Stimulated activated CD4-positive, alpha-beta T cell treated with anti-CD3 and anti-CD28 coated beads, Interleukin-15, amount 100 ng/mL, for 48 hours (primary cell): ENCODE measurements around the gene GART.
A peak's percentile ranks its signal among the peaks of the same experiment; 100 is the strongest.
"Not testable (repeated sequence)": the region's sequence is repeated elsewhere in the genome, so short reads cannot be mapped to it uniquely, and the experiment has no call there.

Experiments
- DNase-seq, 2 donors: peaks; one replicate each; pipeline ENCODE4 v3.0.0-alpha.2; 2020; ENCODE audit warnings: low read depth in 2 of 2

The GART gene

DNA sequence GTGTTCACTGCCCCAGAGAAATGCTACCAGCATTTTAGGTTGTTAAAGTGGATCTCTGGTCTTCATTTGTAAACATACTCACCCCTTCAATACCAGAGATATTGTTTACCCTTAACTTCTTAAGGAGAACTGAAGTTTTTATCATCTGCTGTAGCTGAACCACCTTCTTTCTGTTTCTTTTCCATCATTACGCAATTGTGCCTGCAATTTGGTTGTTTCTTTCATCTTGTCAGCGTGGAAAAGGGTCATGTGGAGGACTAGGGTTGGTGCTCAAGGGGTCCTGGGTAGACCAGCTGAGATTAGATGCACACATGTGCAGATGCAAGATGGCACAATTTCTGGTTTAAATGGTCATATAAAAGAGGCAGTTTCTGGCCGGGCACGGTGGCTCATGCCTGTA is 23.0 kb downstream of the GART start:
- no peak for DNase-seq

DNA sequence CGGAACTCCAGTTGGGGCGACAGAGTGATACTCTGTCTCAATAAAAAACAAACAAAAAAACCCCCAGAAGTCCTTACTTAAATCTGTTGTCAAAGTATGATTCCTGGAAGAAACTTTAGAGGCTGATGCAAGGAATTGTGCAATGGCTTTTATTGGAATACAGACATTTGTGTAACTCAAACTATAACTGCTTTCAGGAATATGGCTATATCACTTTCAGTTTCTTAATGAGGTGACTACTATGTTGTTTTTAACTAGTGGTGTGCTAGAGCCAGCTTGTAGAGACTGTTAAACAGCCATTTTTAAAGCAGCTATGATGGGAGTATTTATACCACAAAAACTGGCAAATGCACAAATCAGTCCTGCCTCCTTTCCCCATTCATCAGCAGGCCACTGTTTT is 27.7 kb downstream of the GART start:
- DNase-seq = no peak

DNA sequence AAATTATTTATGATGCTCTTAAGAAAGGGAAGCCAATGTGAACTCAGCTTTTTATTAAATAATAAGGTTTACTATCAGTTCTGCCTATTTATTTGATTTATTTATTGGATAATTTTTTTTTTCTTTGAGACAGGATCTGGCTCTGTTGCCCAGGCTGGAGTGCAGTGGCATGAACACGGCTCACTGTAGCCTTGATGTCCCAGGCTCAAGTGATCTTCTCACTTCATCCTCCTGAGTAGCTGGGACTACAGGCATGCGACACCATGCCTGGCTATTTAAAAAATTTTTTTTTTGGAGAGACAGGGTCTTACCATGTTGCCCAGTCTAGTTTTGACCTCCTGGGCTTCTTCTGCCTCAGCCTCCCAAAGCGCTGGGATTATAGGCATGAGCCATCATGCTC is 29.4 kb downstream of the GART start:
- no peak for DNase-seq

DNA sequence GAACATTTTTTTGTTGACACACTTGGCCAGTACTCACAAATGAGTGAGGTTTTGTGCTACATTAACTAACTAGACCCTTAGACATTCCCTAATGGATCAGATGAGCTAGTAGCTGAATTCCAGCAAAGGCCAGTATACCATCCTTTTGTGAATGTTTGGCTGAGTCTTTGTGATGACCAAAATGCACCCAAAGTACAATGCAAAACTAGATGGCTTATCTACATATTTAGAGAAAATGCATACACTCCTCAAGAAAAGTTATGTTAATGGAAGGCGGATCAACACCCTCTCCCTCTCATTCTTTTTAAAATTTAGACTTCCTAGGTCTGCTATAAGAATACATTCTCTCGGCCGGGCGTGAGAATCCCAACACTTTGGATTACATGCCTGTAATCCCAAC is 30.3 kb downstream of the GART start:
- no peak for DNase-seq

DNA sequence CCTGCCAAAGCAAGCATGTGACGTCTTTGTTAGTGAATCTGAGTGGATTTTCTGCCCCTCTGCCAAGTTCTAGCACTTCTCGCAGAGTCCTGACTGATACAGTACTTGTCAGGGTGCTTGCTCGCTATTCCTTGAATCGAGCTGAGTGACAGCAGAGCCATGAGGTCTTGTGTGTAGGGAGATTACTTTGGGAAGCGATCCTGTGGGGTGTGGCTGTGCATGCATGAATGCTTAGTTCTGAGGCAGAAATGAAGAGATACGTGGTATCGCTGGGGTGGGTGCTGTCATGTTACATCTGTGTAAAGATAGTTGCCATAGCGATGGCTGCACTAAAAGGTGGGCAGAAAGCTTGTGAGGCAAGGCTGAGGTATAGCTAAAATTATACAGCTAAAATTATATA is 31.1 kb downstream of the GART start:
- DNase-seq = no peak

DNA sequence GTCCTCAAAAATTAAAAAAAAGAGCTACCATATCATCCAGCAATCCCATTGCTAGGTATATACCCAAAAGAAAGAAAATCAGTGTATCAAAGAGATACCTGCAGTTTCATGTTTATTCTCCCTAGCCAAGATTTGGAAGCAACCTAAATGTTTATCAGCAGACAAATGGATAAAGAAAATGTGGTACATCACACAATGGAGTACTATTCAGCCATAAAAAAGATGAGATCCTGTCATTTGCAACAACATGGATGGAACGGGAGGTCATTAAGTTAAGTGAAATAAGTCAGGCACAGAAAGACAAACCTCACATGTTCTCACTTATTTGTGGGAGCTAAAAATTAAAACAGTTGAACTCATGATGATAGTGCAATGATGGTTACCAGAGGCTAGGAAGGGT is 34.9 kb downstream of the GART start:
- not testable (repeated sequence) for DNase-seq

DNA sequence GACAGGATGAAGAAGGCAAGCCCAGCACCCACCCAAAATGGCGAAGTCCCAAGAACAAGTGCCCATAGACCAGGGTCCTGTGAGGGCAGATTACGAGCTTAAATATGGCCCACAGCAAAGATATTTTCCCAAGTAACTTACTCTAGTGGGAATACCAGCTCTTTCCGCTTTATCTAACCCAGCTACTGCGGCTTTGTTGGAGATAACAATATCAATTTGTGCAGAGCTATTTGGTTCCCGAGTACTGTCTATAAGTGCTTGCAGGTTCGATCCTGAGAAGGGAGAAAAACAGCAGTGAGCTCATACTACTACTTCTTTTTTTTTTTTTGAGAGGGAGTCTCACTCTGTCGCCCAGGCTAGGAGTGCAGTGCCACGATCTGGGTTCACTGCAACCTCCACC is 36.1 kb downstream of the GART start:
- DNase-seq = no peak

DNA sequence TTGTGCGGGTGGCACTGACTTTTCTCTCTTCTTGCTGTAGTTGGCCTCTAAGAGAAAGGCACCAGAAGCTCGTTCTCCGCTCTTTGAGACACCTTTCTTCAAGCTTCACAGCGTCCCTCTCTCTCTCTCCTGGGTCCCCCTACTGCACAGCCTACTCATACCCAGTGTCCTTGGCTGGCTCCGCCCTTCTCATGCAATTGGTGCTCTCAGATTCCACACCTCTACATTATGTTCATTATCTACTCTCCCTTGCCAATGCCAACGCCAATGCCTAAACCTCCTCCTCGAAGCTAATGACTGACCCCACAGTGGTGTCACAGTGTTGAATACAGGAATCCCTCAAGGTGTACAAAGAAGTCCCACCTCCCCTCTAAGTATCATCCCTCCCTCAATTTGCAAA is 45.6 kb downstream of the GART start:
- no peak for DNase-seq

DNA sequence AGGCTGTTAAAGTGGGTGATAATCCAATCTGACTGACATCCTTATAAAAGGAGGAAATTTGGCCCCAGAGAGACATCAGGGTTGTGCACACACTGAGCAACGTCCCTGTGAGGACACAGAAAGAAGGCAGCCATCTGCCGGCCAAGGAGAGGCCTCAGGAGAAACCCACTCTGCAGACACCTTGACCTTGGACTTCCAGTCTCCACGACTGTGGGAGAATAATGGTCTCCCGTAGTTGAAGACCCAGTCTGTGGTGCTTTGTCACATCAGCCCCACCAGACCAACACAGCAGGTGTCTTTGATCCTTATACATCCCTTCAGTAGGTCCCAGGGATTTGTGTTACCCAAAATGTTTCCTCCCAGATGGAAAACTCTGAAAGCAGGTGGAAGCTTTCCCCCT is 46.2 kb downstream of the GART start:
- DNase-seq = no peak

DNA sequence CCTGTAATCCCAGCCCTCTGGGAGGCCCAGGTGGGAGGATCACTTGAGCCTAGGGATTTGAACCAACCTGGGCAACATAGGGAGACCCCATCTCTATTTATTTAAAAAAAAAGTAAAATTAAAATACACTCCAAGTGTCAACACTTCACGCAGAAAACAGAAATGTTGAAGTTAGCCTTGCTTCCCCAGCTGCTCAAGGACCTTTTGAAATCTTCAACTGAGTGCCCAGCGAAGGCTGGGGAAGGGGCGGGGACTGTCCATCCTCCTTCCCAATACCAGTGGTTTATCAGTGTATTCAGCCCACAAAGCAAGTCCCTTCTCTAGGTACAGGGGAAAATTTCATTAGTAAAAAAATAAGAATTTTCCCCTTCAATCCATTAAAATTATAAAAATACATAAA is 48.2 kb downstream of the GART start:
- no peak for DNase-seq

DNA sequence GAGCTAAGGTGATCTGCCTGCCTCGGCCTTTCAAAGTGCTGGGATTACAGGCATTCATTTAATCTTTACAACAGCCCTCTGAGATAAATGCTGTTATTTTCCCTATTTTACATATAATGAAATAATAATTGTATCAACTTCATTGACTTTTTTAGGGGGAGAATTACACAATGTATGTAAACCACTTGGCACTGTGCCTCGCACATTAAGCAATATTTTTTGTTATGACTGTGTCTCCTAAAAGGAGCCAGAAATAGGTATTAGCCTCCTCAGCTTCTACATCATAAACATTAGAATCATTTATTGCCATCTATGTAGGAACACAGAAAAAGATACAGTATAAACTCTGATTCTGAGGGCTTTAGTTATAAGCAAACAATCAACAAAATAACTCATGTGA is 49.3 kb downstream of the GART start:
- DNase-seq = no peak

DNA sequence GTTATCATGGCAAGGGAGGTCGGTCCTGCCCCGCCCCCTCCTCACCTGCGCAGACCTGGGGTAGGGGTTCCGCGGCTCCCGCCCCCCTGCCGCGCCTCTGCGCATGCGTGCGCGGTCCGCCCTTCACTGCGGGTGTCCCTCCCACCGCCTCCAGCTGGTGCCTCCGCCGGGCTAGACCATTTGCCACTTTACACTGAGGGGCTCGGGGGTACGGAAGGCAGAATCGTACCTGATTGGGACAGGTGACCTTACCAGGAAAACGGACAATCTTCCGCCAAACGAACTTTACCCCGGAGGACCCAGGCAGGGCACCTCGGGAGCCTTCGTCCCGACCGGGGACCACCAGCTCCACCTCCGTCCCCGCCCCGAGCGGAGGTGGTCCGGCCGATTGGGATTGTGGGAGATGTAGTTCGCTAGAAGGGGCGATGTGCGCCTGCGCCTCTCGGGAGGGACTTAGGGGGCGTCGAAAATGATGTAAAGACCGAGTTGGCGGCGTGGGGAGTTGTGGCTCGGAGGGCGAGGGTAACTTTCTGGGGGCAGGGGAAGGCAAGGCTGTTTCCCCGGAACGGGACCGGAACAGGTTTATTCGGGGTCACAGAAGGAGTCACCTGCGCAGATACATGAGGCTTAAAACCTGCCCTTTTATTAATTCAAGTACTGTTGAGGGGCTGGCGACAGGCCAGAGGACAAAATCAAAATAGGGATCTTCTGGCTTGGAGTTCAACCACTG is 50.4 kb downstream of the GART start, which contains the start of gene DNAJC28:
DNAJC28 (minus strand) TSS at position 344 of the 730 bp plus-strand sequence. CDS start 2,323 bp downstream, outside the sequence.
- peak; percentile 86 to 91 for DNase-seq

DNA sequence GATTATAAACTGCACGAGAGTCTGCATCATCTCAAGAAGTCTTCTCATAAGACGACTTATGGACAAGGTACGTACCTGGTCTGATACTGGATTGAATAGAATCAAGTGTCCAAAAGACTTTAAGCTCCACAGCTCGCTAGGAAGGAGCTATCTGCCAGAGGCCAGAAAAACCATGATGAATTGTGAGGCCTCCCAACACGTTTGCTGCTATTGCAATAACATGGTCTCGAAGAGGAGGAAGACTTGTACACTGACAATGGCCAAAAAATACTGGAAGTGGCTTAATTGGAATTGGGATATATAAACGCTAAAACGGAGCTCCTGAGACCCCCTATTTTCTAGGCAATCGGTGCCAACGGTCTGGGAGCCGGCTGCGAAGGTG is 50.9 kb downstream of the GART start:
- DNase-seq = no peak

DNA sequence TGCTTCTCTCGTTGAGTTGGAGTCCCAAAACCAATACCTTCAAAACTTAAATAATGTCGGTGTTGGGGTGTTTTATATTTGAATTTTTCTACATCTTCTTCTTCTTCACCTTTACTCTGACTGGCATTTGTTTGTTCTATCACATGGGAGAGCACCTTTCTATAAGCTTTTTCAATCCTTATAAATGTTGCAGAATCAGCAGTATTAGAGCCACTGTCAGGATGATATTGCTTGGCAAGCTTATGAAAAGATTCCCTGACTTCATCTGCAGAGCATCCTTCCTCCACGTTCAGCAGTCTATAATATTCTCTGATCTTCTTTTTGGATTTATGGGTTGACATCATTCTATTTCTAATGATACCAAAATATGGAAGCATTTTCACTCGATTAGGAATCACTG is 53.0 kb downstream of the GART start:
- DNase-seq = no peak

DNA sequence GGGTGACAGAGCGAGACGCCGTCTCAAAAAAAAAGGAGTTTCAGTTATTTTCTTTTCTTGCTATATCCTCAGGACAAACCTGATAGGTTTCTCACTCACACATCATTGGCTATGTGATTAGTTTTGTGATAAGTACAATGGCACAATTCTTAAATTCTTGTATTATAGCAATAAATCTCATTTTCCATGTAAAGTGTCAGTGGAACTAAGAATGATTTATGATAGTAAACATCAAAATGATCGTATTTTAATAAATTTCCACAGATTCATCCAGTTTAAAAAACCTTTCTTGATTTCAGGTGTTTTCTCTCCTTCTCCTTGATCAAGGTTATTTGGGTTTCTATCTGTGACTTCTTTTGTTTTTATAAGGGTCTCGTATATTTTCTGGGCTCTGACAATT is 53.9 kb downstream of the GART start:
- DNase-seq = no peak

DNA sequence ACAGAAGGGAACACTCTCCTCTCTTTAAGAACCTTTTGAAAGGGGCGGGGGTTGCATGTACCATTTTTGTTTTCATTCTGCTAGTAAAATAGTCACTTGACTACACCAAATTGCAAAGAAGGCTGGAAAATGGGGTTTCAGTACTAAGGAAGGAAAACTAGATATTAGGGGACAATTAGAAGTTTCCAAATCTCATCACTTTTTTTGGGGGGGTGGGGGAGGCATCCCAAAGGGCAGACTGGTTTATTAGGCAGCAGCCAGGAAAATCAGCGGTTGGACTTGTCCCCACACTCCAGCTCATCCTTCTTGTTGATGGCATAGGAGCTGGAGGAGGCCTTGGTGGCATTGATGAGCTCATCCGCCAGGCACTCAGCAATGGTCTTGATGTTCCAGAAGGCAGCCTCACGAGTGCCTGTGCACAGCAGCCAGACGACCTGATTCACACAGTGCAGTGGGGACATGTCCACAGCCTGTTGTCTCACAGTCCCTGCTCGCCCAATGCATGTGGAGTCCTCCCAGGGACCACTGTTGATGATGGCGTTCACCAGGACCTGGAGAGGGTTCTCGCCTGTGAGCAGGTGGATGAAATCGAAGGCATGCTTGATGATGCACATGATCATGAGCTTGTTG is 60.5 kb downstream of the GART start:
- no peak for DNase-seq

DNA sequence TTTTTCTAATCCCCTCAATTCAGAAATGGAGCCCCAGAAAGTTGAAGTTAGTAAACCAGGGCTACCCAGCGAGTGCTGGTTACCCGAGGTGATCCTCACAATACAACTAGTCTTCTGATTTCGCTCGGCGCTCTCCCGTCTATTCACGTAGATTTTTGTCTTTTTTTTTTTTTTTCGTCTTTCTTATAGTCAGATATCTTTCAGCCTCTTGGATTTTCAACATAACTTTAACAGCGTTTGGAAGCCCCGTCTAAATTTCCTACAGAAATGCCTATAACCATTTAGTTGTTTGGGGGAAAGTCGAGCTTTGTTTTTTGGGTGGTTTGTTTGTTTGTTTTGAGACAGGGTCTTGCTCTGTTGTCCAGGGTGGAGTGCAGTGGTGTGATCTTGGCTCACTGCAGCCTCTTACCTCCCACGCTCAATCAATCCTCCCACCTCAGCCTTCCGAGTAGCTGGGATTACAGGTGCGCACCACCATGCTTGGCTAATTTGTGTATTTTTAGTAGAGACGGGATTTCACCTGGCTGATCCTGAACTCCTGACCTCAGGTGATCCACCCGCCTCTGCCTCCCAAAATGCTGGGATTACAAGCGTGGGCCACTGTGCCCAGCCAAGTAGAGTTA is 61.3 kb downstream of the GART start:
- DNase-seq = no peak

DNA sequence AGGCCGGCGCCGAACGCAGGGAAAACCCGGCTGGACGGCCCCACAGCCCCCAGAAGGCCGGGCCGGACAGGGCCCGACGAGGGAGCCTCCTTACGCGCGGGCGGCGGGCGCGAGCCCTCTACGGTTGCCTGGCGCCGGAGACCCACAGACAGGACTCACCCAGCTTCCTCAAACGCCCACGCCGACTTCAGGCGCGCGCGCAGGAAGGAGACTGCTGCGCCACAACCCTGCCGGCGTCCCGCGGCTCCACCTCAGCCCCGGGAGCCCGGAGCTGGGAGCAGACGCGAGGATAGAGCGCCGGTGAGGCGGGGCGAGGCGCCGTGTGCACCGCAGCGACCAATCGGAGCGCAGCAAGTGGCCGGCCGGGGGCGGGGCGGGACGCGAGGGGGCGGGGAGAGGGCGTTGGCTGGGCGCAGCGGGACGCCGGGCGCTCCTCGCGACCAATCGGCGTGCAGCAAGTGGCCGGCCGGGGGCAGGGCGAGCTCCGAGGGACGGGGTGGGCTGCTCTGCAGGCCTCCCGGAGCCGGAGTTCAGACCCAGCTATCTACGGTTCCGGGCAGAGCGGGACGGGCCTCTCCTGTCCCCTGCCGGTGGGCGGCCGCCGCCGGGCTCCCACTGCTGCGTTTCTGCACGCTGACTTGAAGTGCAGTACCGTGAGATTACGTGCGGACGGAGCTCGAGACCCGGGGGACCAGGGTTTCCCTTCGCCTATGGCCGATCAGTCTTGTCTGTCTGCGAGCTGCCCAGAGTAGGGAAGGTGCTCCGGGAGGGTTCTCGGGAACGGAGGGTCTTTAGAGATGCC is 62.0 kb downstream of the GART start, which contains the start of gene TMEM50B:
TMEM50B (minus strand) TSS at position 296 of the 802 bp plus-strand sequence. CDS start 11,089 bp downstream, outside the sequence.
- DNase-seq = peak; percentile 93 to 96

DNA sequence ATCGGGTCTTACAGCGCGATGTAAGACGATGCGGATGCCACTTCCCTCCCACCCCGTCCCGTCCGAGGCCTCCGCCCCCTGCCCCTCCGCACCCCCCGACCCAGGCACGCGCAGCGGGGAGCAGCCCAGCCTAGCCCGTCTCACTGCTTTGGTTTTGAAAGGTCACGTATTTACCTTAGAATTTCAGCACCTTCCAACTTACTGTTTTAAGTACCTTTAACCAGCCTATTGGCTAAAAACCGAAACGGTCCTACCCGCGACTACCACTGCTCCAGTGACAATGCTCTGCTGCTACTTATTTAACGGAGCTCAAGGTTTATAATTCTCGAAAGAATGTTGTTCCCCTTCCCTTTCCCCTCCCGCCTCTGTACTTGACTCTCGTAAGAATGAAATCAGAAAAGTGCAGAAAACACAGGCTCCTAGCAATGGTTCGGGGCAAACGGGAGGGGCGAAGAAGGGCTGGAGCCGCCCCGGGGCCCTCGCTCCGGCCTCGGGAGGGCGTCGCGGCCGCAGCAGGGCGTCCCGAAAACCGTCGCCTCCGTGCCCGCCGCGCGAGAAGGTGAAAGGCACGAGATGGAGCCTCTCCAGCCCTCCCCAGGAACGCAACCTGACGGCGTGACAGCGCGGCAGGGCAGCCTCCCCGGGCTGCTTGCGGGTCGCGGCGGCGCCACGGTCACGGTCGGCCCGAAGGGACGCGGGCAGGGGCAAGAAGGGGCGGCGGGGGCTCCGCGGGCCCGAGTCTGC is 62.8 kb downstream of the GART start:
- DNase-seq = peak in 1 of 2 donors; percentile 23

DNA sequence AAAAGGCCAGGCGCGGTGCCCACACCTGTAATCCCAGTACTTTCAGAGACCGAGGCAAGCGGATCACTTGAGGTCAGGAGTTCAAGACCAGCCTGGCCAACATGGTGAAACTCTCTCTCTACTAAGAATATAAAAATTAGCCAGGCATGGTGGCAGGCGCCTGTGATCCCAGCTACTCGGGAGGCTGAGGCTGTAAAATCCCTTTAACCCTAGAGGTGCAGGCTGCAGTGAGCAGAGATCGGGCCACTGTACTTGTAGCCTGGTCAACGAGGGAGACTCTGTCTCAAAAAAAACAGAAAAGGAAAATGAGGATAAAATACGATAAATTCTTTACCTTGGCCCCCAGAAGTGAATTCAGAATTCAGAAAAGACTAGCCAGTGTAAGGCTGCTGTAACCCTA is 63.7 kb downstream of the GART start:
- no peak for DNase-seq

DNA sequence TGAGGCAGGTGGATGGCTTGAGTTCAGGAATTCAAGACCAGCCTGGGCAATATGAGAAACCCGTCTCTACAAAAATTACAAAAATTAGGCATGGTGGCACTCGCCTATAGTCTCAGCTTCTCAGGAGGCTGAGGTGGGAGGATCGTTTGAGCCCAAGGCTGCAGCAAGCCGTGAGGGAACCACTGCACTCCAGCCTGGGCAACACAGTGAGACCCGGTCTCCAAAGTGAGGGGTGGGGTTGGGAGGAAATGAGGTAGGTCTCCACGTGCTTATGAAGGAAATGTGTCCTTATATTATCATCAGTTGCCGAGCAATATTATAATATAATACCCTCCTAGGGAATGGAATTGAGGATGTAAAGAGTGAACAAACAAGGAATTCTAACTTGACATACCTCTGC is 64.9 kb downstream of the GART start:
- no peak for DNase-seq

DNA sequence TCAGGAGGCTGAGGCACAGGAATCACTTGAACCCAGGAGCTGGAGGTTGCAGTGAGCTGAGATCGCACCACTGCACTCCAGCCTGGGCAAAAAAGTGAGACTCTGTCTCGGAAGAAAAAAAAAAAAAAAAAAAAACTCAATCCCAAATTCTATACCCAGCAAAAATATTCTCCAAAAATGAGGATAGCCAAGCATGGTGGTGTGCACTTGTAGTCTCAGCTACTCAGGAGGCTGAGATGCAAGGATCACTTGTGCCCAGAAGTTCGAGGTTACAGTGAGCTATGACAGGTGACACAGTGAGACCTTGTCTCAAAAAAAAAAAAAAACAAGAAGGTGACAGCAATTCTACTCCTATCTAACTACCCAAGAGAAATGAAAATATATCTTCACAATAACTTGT is 68.6 kb downstream of the GART start:
- no peak for DNase-seq
